Measurements from ENCODE around the gene PPP6R3.

GRCh38 chr11:68420171-68420570, 40.4 kb upstream of the PPP6R3 start:
- TF ChIP-seq EZH2 (IDR thresholded peaks at IDR 0.05; ENCODE audit: borderline replicate concordance, low read depth, low read length, poor library complexity, severe bottlenecking), result no peak
- TF ChIP-seq, protein P1, sequence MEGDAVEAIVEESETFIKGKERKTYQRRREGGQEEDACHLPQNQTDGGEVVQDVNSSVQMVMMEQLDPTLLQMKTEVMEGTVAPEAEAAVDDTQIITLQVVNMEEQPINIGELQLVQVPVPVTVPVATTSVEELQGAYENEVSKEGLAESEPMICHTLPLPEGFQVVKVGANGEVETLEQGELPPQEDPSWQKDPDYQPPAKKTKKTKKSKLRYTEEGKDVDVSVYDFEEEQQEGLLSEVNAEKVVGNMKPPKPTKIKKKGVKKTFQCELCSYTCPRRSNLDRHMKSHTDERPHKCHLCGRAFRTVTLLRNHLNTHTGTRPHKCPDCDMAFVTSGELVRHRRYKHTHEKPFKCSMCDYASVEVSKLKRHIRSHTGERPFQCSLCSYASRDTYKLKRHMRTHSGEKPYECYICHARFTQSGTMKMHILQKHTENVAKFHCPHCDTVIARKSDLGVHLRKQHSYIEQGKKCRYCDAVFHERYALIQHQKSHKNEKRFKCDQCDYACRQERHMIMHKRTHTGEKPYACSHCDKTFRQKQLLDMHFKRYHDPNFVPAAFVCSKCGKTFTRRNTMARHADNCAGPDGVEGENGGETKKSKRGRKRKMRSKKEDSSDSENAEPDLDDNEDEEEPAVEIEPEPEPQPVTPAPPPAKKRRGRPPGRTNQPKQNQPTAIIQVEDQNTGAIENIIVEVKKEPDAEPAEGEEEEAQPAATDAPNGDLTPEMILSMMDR (conservative IDR thresholded peaks at IDR 0.05; ENCODE audit: low read depth, low read length), result no peak
